Measurements from ENCODE around the gene DBF4B.

Gene DBF4B

GRCh38 chr17:44760474-44761308 is 52.2 kb downstream of the DBF4B start:
- no peak for DNase-seq

- DNase-seq, result no peak
Observed at GRCh38 chr17:44761932-44762810, 53.7 kb downstream of the DBF4B start.

DNA sequence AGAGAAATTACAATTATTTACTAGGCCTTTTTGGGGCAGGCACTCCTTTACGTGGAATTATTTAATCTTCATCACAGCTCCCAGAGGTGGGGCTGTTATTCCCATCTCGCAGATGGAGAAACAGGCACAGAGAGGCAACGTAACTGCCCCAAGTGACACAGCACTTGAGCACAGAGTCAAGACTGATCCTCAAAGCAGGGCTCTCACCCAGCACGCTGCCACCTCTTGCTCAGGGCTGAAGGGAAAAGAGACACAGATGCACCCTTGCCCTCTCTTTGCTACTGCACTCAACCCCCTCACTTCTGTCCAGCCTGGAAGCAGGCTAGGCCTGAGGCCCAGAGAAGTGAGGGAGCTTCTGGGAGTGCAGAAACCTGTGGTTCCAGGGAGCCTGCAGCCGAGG is 54.7 kb downstream of the DBF4B start:
- no peak for DNase-seq

DNA sequence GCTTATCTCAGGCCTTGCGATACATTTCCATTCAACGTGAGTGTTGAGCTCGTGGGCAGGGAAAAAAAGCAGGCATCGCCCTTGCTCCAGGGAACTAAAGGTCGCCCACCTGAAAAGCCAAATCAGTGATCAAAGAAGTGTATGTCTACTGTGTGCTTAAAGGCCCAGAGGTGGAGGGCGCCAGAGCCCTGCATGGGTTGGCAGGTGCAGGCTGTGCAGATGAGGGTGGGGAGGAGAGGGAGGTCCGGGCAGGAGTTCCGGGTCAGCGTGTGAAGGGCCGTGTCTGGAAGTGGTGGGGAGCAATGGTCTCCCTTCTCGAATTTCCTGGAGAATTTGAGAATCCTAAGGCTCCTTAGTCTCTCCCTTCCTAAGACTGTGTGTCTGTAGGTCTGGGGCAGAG is 57.5 kb downstream of the DBF4B start:
- no peak for DNase-seq

DNA sequence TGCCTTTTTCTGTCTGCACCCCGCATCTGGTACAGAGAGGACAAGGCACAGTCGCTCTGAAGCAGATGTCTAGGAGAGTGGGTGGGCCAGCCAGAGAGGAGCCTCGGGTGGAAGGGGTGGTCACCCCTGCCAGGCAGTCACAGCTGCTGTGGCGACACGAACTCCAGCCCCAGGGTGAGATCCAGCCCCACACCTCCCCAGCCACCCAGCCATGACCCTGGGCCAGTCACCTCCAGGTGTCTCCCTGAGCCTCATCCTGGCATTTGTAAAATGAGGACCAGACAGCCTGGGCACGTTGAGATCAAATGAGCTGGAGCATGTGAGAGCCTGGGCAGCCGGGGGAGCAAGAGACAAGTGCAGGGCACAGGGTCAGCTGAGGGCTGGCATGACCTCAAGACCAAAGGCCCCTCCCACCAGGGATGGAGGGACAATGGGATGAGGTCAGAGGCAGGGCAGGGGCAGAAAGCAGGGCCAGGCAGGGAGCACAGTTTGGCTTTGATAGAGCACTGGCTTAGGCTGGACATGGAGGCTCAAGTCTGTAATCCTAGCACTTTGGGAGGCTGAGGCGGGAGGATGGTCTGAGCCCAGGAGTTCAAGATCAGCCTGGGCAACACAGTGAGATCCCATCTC is 58.1 kb downstream of the DBF4B start:
- no peak for DNase-seq

DNA sequence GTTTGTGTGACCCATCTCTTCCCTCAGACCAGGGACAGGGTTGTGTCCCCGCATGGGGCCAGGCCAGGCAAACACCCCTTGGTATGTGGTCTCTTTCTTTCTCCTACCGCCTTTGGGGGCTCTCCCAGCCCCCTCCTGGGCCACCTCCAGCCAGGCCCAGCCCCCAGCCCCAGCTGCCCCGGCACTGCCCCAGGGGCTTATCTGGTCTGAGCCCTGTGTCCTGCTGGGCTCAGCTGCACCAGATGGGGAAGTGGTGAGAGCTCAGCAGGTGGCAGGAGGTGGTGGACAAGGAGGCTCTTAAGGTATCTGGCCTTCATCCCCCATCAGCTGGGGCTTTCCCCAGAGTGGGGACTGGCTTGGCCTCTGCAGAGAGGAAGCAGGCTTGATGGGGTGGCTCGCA is 59.0 kb downstream of the DBF4B start:
- DNase-seq, result no peak

DNA sequence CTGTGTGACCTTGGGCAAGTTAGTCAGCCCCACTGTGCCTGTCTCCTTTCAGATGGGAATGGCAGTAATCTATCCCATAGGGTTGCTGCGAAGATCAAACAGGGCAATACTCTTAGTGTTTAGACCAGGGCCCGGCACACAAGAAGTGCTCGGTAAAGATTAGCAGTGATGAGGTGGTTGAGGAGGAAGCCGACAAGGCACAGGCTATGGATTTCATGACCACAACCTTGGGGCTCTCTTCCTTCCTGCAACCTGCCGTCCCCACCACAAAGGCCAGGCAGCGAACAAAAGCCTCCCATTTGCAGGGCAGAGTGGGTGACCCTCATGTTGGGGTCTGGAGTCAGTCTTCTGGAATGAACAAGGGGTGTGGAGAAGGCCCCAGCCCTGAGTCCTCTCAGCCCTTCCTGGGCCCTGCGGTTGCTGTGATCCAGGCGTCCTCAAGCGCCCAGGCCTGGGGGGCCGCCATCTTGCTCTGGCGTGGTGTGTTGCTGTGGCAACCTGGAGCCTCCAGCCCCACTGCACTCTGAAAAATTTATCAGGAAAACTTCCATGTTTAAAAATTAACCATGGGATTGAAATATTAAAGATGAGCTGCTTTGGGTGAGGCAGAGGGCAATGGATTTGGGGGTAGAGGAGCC is 60.2 kb downstream of the DBF4B start:
- no peak for DNase-seq

- no peak for DNase-seq
Observed at GRCh38 chr17:44769230-44769629, 60.8 kb downstream of the DBF4B start.

DNA sequence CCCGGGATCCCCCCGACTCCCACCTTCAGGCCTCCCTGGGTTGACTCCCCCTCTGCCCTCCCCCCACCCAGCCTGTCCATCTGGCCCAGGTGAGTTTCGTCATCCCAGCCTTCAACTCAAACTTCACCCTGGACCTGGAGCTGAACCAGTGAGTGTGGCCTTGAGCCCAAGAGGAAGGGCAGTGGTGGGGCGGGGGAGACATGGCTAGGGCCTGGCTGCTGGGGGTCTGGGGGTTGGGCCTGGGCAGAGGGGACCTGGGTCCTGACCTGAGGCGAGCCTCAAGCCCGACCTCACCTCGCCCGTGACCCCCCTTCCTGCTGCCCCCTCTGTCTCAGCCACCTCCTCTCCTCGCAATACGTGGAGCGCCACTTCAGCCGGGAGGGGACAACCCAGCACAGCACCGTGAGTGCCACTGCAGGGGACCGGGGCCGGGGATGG is 61.2 kb downstream of the DBF4B start:
- DNase-seq, result no peak

DNA sequence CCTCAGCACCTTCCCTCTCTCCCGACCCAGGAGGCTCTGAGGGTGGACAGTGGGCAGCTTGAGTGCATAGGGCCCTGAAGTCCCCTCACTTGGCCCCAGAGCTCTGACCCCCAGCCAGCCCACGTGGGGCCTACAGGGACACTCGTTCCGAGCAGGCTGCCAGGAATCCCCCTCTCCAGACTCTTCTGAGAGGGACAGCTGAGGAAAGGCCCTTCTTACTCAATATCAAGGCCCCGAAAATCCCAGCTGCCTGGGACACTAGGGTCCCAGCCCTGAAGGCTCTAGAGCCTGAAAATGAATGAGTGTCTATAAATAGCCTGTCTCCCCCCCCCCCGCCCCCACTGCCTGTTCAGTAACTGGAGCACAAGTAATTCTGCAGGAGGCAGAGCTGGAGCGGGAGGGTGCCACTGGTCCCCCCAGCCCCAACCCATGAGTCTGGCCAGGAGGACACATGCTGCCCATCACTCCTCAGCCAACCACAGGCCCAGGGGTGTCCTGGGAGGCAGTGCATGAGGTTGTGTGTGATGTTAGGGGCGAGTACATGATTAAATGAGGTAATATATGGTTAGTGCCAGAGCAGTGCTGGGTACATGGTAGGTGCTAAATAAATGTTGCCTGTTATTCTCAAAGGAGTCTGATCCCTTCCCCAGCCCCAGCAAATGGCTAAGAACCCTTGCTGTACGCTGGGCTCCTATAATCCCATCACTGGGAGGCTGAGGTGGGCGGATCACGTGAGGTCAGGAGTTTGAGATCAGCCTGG is 61.9 kb downstream of the DBF4B start:
- no peak for DNase-seq

DNA sequence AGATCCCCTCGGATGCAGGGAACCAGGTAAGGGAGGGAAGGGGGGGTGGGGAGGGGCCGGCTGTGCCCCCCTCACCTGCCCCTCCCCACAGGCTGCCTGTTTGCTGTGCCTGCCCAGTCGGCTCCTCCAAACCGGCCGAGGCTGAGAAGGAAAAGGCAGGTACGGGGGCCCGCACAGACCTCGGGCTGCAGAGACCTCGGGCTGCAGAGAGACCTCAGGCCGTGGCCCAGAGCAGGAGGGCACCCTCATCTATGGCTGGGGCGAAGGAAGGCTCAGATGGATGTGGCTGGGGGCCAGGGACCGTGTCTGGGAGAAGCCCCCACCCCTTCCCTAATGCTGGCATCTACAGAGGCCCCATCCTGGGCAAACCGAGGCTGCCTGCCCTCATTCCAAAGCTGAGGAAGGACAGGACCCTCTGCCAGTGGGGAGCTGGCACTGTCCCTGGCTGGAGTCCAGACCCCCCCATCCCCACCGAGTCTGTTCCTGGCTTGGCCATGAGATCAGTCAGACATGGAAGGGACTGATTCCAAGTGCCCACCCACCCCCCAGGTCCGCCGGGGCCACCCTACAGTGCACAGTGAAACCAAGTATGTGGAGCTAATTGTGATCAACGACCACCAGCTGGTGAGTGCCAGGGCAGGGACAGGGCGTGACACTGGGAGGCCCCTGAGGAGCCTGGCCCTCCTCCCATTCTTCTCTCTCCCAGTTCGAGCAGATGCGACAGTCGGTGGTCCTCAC is 64.0 kb downstream of the DBF4B start:
- no peak for DNase-seq

- no peak for DNase-seq
Observed at GRCh38 chr17:44773140-44773539, 64.7 kb downstream of the DBF4B start.

DNA sequence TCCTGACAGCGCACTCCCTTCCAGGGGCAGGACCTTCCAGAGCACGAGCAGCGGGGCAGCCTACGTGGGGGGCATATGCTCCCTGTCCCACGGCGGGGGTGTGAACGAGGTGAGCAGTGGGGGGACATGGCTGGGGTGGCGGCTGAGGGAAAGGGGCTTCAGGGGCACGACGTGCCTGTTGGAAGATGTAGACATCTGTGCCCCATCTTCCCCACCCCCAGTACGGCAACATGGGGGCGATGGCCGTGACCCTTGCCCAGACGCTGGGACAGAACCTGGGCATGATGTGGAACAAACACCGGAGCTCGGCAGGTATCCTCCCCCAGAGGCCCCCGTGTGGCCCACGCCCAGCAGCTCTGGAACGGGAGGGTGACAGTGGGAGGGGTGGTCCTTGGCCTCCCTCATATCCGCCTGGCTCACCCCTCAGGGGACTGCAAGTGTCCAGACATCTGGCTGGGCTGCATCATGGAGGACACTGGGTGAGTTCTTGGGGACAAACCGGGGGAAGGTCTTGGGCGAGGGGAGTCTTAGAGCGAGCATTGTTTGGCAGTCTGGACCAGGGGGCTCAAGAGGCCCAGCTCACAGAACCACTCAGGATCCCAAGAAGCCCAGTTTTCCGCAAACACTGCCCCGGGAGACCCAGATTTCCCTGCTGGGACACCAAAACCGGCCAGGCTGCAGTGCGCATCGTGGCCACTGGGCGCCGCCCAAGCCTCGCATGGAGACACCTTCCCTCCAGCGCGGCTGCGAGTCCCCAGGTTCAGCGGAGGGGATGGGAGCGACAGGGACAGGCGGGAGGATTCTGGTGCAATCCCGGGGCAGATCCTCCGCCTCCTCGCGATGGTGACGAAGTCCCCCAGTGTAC is 66.0 kb downstream of the DBF4B start:
- DNase-seq, result peak; percentile 83

- peak; percentile 99 for DNase-seq
Observed at GRCh38 chr17:44775136-44775837, 66.8 kb downstream of the DBF4B start.

- DNase-seq, result no peak
Observed at GRCh38 chr17:44775838-44776621, 67.6 kb downstream of the DBF4B start.

DNA sequence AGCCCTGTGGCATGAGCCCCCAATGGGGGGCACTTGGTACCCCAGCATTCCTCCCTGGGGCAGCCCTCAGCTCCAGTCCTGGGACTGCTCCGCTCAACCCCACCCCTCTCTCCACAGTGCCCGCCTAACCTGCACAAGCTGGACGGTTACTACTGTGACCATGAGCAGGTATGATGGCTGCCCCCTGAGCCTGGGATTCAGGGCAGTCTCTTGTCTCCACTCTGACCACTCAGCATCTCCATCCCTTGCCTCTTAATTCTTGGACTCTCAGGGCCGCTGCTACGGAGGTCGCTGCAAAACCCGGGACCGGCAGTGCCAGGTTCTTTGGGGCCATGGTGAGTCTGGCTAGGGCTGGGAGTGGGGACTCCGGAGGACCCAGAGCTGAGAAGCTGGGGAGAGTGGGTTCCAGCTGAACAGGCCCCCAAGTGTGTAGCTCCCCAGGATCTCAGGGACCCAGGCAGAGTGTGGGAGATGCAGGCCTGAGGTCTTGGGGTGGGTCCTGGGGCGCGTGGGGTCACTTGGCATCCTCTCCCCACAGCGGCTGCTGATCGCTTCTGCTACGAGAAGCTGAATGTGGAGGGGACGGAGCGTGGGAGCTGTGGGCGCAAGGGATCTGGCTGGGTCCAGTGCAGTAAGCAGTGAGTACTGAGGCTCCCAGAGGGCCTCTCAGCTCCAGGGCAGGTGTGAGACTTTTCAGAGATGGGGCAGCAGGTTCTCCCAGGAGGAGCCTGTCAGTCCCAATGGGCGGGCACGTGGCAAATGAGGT is 68.3 kb downstream of the DBF4B start:
- no peak for DNase-seq

- no peak for DNase-seq
Observed at GRCh38 chr17:44777394-44778348, 69.2 kb downstream of the DBF4B start.
